OCI-LY1 (cell line): ENCODE results near the gene CRYBB3.

Experiments used
- CTCF ChIP-seq: fragments of 200-600 bp; sonication (generic), shearing (Covaris generic); IDR thresholded peaks from 2 replicates; pipeline ENCODE4 v1.5.1; 2017; ENCODE audit warnings: mild to moderate bottlenecking, antibody characterized with exemption, low read length, moderate library complexity, mixed read lengths
- EZH2 ChIP-seq: fragments of 200-600 bp; sonication (generic), shearing (Covaris generic); IDR thresholded peaks from 2 replicates; pipeline ENCODE4 v1.8.0; 2017; ENCODE audit warnings: borderline replicate concordance, mixed run types, mild to moderate bottlenecking, antibody characterized with exemption, low read length, moderate library complexity, mixed read lengths

- no peak for TF ChIP-seq CTCF
- TF ChIP-seq EZH2: no peak
These were observed 24.7 kb upstream of the CRYBB3 start for GRCh38 chr22:25174888-25175411.
